Endodermal cell (in vitro differentiated cells): ENCODE data around the gene CLIP1. TPM values are rescaled to one million over a fixed set of nuclear protein-coding genes. Genes with fewer than 3 reads are reported as not detected.
"Not testable (repeated sequence)": the region's sequence is repeated elsewhere in the genome, so short reads cannot be mapped to it uniquely, and the experiment has no call there.

Experiments used
- DNase-seq: peaks from one replicate; pipeline ENCODE4 v3.0.0-alpha.2; 2017
- H3K27ac ChIP-seq: 2 replicates; pipeline ENCODE4 v1.5.1; 2013; ENCODE audit warnings: mild to moderate bottlenecking, low read depth, low read length, moderate library complexity
- H3K27me3 ChIP-seq: 2 replicates; pipeline ENCODE4 v1.6.1; 2013; ENCODE audit warnings: mild to moderate bottlenecking, low read length, moderate library complexity; ENCODE audit not compliant: insufficient read depth, control insufficient read depth, poor library complexity, severe bottlenecking
- H3K36me3 ChIP-seq: 2 replicates; pipeline ENCODE4 v1.7.0; 2013; ENCODE audit warnings: mild to moderate bottlenecking, low read length, moderate library complexity; ENCODE audit not compliant: control insufficient read depth, insufficient read depth
- H3K4me1 ChIP-seq: one replicate; pipeline ENCODE4 v1.7.0; 2013; ENCODE audit warnings: low read length; ENCODE audit not compliant: control insufficient read depth, insufficient read depth
- H3K4me3 ChIP-seq: 2 replicates; pipeline ENCODE4 v1.5.1; 2013; ENCODE audit warnings: mild to moderate bottlenecking, low read length, moderate library complexity
- H3K9ac ChIP-seq: 2 replicates; pipeline ENCODE4 v1.6.1; 2013; ENCODE audit warnings: mild to moderate bottlenecking, low read length, moderate library complexity; ENCODE audit not compliant: poor library complexity, severe bottlenecking; ENCODE audit errors: extremely low read depth
- H3K9me3 ChIP-seq: 2 replicates; pipeline ENCODE4 v1.6.1; 2013; ENCODE audit warnings: mild to moderate bottlenecking, low read length, moderate library complexity; ENCODE audit not compliant: control insufficient read depth
- H3K27ac Mint-ChIP-seq: 2 replicates; pipeline ENCODE4 v1.8.0; 2020; ENCODE audit warnings: mixed read lengths
- H3K27me3 Mint-ChIP-seq: 2 replicates; pipeline ENCODE4 v1.8.0; 2021; ENCODE audit warnings: mild to moderate bottlenecking, mixed read lengths; ENCODE audit not compliant: insufficient read depth
- H3K36me3 Mint-ChIP-seq: 2 replicates; pipeline ENCODE4 v1.8.0; 2020; ENCODE audit warnings: low read depth, mixed read lengths
- H3K4me1 Mint-ChIP-seq: 2 replicates; pipeline ENCODE4 v1.8.0; 2020; ENCODE audit warnings: mixed read lengths
- H3K4me3 Mint-ChIP-seq: 2 replicates; pipeline ENCODE4 v1.8.0; 2020; ENCODE audit warnings: mild to moderate bottlenecking, moderate library complexity, mixed read lengths
- H3K9me3 Mint-ChIP-seq: 2 replicates; pipeline ENCODE4 v1.8.0; 2020; ENCODE audit warnings: mild to moderate bottlenecking, mixed read lengths
- CTCF ChIP-seq: fragments of 200-600 bp; sonication (generic); conservative IDR thresholded peaks from 2 replicates; pipeline ENCODE4 v1.5.0; 2021; ENCODE audit warnings: antibody characterized with exemption, mild to moderate bottlenecking
- WGBS, 2 experiments: methylation state at CpG; one replicate each; pipeline versions ENCODE4 v1.1.5 to v1.1.7; 2013; ENCODE audit warnings: missing lambda C conversion rate in 2 of 2, mixed read lengths in 1 of 2; ENCODE audit not compliant: insufficient coverage in 1 of 2, insufficient read length in 1 of 2; 5-methylcytosine and 5-hydroxymethylcytosine counted together
- total RNA-seq, 2 donors: library from RNA; stranded (reverse); fragmentation: NEBNext Ultra II Directional in 1 of 2; extraction: Animal tissue kit (Norgen Biotek cat#: 25700) in 1 of 2; gene quantifications; 2 replicates in 1 of 2; 3 replicates in 1 of 2; pipeline ENCODE4 v1.2.1, GENCODE V29; 2021

Gene CLIP1
- total RNA-seq, 2 donors from 2014 or later: 56.5 to 65.1 TPM

GRCh38 chr12:122265886-122266229, 156.6 kb downstream of the CLIP1 start:
- H3K27me3 Mint-ChIP-seq: peaks cover 2% of the 10 kb centered on the region
- WGBS, 2 experiments: 0 to 1% methylated on average over 15 to 17 of the region's 17 CpGs
- Histone ChIP-seq H3K27ac (peak overlapping the region; percentile 65), H3K27me3 (no peaks in the 10 kb centered on the region), H3K9ac (peak overlapping the region; percentile 98), H3K9me3 (no peaks in the 10 kb centered on the region), H3K4me1 (no peaks in the 10 kb centered on the region), H3K36me3 (peaks cover 23% of the 10 kb centered on the region), H3K4me3 (peak overlapping the region; percentile 87)
- peak overlapping the region; percentile 96 for H3K4me3 Mint-ChIP-seq
- no peak for TF ChIP-seq CTCF
- peaks cover 26% of the 10 kb centered on the region for H3K36me3 Mint-ChIP-seq
- no peak for DNase-seq
- peak overlapping the region; percentile 97 for H3K27ac Mint-ChIP-seq
- H3K9me3 Mint-ChIP-seq: no peaks in the 10 kb centered on the region
- peaks cover 3% of the 10 kb centered on the region for H3K4me1 Mint-ChIP-seq

- no peak for DNase-seq
- peaks cover 2% of the 10 kb centered on the region for H3K27me3 Mint-ChIP-seq
- H3K4me3 Mint-ChIP-seq: peak overlapping the region; percentile 96
- Histone ChIP-seq H3K27ac (no peak overlapping the region), H3K4me1 (no peaks in the 10 kb centered on the region), H3K4me3 (peak overlapping the region; percentile 87), H3K36me3 (peaks cover 26% of the 10 kb centered on the region), H3K9me3 (no peaks in the 10 kb centered on the region), H3K27me3 (no peaks in the 10 kb centered on the region), H3K9ac (peak overlapping the region; percentile 98)
- H3K4me1 Mint-ChIP-seq: peaks cover 3% of the 10 kb centered on the region
- H3K27ac Mint-ChIP-seq: peak overlapping the region; percentile 97
- WGBS, 2 experiments: 35% methylated on average over 1 of the region's 1 CpG; no CpG with 5 or more reads in 1 of the 2 experiments
- H3K36me3 Mint-ChIP-seq: peaks cover 27% of the 10 kb centered on the region
- H3K9me3 Mint-ChIP-seq: no peaks in the 10 kb centered on the region
- no peak for TF ChIP-seq CTCF
Measured at GRCh38 chr12:122265476-122265875, 157.0 kb downstream of the CLIP1 start.

GRCh38 chr12:122260735-122261134, 161.7 kb downstream of the CLIP1 start:
- H3K27ac ChIP-seq, H3K4me3 Mint-ChIP-seq, H3K9me3 Mint-ChIP-seq, H3K4me1 Mint-ChIP-seq, H3K9me3 ChIP-seq, H3K4me3 ChIP-seq, H3K27ac Mint-ChIP-seq, H3K27me3 Mint-ChIP-seq, H3K27me3 ChIP-seq, DNase-seq, H3K9ac ChIP-seq, H3K4me1 ChIP-seq: not testable (repeated sequence)
- WGBS, 2 experiments: 93 to 94% methylated on average over 10 to 13 of the region's 14 CpGs
- H3K36me3 ChIP-seq: peaks cover 52% of the 10 kb centered on the region
- peaks cover 55% of the 10 kb centered on the region for H3K36me3 Mint-ChIP-seq

GRCh38 chr12:122258939-122259338, 163.5 kb downstream of the CLIP1 start:
- not testable (repeated sequence) for H3K27me3 ChIP-seq, H3K9me3 Mint-ChIP-seq, H3K27me3 Mint-ChIP-seq, H3K4me1 Mint-ChIP-seq, H3K9ac ChIP-seq, H3K4me1 ChIP-seq, H3K4me3 Mint-ChIP-seq, DNase-seq, H3K4me3 ChIP-seq, H3K9me3 ChIP-seq, H3K27ac Mint-ChIP-seq, H3K27ac ChIP-seq
- H3K36me3 Mint-ChIP-seq: peaks cover 57% of the 10 kb centered on the region
- WGBS, 2 experiments: 89 to 100% methylated on average over 1 to 4 of the region's 4 CpGs
- H3K36me3 ChIP-seq: peaks cover 54% of the 10 kb centered on the region

- H3K9me3 ChIP-seq, H3K27ac ChIP-seq, H3K27me3 ChIP-seq, DNase-seq, H3K4me3 ChIP-seq, H3K9me3 Mint-ChIP-seq, H3K4me1 ChIP-seq, H3K4me1 Mint-ChIP-seq, H3K27ac Mint-ChIP-seq, H3K9ac ChIP-seq, H3K27me3 Mint-ChIP-seq, H3K4me3 Mint-ChIP-seq: not testable (repeated sequence)
- H3K36me3 Mint-ChIP-seq: peaks cover 55% of the 10 kb centered on the region
- H3K36me3 ChIP-seq: peaks cover 53% of the 10 kb centered on the region
- WGBS, 2 experiments: 95 to 96% methylated on average over 3 to 4 of the region's 4 CpGs
Measured at GRCh38 chr12:122258462-122258861, 164.0 kb downstream of the CLIP1 start.
